C4-2B (cell line): Measurements from ENCODE around the gene ZNF652.

Experiments used
- CTCF ChIP-seq: fragments of 450-650 bp; conservative IDR thresholded peaks from 2 replicates; pipeline ENCODE4 v1.5.1; 2017; ENCODE audit warnings: mild to moderate bottlenecking
- ZFX ChIP-seq: fragments of 450-650 bp; IDR thresholded peaks from 2 replicates; pipeline ENCODE4 v1.6.1; 2017

GRCh38 chr17:49404906-49405305 lies 42.9 kb upstream of the ZNF652 start:
- TF ChIP-seq CTCF, result no peak
- no peak for TF ChIP-seq ZFX
